Activated naive CD8-positive, alpha-beta T cell treated with anti-CD3 and anti-CD28 coated beads, Interleukin-2, amount 10 ng/mL, durations not matched to agents 7 days and 5 days (primary cell): ENCODE data around the gene TMTC1. TPM values are rescaled to one million over a fixed set of nuclear protein-coding genes. Genes with fewer than 3 reads are reported as not detected.

Source experiments
- ATAC-seq: fragments of 150-1000 bp; cut with Tn5 transposase; one replicate; pipeline ENCODE4 v1.10.0; 2021; ENCODE audit warnings: low read depth, moderate library complexity
- POLR2A ChIA-PET: fragments of 350-600 bp; sonication (Branson Sonifier 250); formaldehyde crosslinking; loops from one replicate; lab custom pipeline; 2021; ENCODE audit warnings: antibody characterized with exemption; lab: Charles Lee
- DNase-seq: peaks from one replicate; pipeline ENCODE4 v3.0.0; 2021
- H3K27ac Mint-ChIP-seq: one replicate; pipeline ENCODE4 v1.8.0; 2022; ENCODE audit warnings: mild to moderate bottlenecking, mixed read lengths
- H3K27me3 Mint-ChIP-seq: one replicate; pipeline ENCODE4 v1.8.0; 2022; ENCODE audit warnings: mild to moderate bottlenecking, moderate library complexity, mixed read lengths
- H3K36me3 Mint-ChIP-seq: one replicate; pipeline ENCODE4 v1.8.0; 2021; ENCODE audit warnings: mild to moderate bottlenecking, mixed read lengths
- H3K4me1 Mint-ChIP-seq: one replicate; pipeline ENCODE4 v1.8.0; 2021; ENCODE audit warnings: mixed read lengths
- H3K4me3 Mint-ChIP-seq: one replicate; pipeline ENCODE4 v1.8.0; 2022; ENCODE audit warnings: mild to moderate bottlenecking, moderate library complexity, mixed read lengths
- H3K9me3 Mint-ChIP-seq: one replicate; pipeline ENCODE4 v1.8.0; 2021; ENCODE audit warnings: mixed read lengths
- total RNA-seq, 2 experiments: library from RNA; stranded (reverse); gene quantifications; one replicate each; pipeline ENCODE4 v1.2.3, GENCODE V29; 2021

Gene TMTC1
- total RNA-seq, 2 experiments from 2014 or later = not detected

DNA sequence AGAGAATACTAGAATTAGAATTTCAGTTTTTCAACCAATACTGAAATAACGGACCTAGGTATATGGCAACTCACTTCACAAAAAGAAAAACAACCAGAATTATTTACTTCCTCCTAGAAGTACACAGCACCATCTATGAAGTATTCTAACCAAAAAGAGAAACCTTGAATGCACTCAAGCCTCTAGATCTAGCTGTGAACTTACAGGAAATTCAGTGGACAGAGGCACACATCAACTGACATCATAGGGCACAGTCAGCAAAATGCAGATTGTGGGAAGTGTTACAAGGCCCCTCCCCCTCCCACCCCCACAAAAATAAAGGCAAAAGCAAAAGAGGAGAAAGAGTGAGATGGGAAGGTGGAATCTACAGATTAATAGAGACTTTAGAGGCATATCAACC, 102.4 kb downstream of the TMTC1 start:
- H3K4me1 Mint-ChIP-seq = no peaks in the 10 kb centered on the region
- no peak overlapping the region for H3K27ac Mint-ChIP-seq
- POLR2A ChIA-PET = no interaction called here
- DNase-seq (no peak), ATAC-seq (no peak)
- no peaks in the 10 kb centered on the region for H3K36me3 Mint-ChIP-seq
- H3K27me3 Mint-ChIP-seq = no peaks in the 10 kb centered on the region
- no peaks in the 10 kb centered on the region for H3K9me3 Mint-ChIP-seq
- H3K4me3 Mint-ChIP-seq = no peak overlapping the region

DNA sequence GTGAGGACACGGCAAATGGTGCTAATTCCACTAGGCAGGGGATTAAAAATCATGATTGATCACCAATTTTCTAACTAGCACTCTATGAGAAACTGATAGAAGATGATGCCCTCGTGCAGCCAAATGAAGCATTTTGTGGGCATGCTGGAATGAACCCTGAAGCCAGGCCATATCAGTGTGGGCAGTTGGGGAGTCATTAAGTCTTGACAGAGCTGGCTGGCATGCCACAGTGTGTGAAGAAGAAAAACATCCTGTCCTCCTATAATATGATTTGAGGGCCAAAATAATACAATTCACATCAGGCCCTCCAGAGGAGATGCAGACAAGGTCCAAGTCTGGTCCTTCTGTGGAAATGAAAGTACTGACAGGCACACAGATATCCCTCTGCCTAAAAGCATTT, 107.1 kb downstream of the TMTC1 start:
- POLR2A ChIA-PET = no interaction called here
- no peak overlapping the region for H3K27ac Mint-ChIP-seq
- DNase-seq (no peak), ATAC-seq (no peak)
- H3K9me3 Mint-ChIP-seq = no peaks in the 10 kb centered on the region
- H3K4me3 Mint-ChIP-seq = no peak overlapping the region
- H3K36me3 Mint-ChIP-seq = no peaks in the 10 kb centered on the region
- no peaks in the 10 kb centered on the region for H3K27me3 Mint-ChIP-seq
- H3K4me1 Mint-ChIP-seq = no peaks in the 10 kb centered on the region

GRCh38 chr12:29674463-29674862, 109.3 kb downstream of the TMTC1 start:
- Mint-ChIP-seq H3K36me3 (no peaks in the 10 kb centered on the region), H3K4me1 (no peaks in the 10 kb centered on the region), H3K4me3 (no peak overlapping the region), H3K27ac (no peak overlapping the region), H3K27me3 (no peaks in the 10 kb centered on the region), H3K9me3 (no peaks in the 10 kb centered on the region)
- POLR2A ChIA-PET = no interaction called here
- ATAC-seq = no peak
- no peak for DNase-seq

DNA sequence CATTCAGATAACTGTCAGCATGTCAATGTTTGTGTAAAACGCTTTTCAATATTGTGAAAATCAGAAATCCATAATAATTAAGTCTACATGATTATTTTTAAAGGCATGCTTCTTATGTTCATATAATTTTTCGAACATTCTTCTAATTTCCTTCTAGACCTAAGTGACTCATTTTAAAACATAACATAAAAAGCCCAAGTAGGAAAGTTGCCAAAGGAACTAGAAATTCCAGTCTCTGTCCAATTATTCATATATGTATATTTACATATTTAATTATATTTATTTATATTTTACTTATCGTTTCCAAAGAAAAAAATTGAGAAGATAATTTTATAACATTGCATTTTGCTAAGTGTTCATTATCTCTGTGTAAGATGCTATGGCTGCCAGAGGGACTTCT, 110.4 kb downstream of the TMTC1 start:
- Mint-ChIP-seq H3K4me3 (no peak overlapping the region), H3K36me3 (no peaks in the 10 kb centered on the region), H3K27ac (no peak overlapping the region), H3K27me3 (no peaks in the 10 kb centered on the region), H3K4me1 (no peaks in the 10 kb centered on the region), H3K9me3 (no peaks in the 10 kb centered on the region)
- no peak for DNase-seq
- no peak for ATAC-seq
- POLR2A ChIA-PET = interaction anchor here (0.7 kb wide), 1 partner anchor 27 kb away, joined by 4 read pairs; no protein-coding TSS in a partner anchor

DNA sequence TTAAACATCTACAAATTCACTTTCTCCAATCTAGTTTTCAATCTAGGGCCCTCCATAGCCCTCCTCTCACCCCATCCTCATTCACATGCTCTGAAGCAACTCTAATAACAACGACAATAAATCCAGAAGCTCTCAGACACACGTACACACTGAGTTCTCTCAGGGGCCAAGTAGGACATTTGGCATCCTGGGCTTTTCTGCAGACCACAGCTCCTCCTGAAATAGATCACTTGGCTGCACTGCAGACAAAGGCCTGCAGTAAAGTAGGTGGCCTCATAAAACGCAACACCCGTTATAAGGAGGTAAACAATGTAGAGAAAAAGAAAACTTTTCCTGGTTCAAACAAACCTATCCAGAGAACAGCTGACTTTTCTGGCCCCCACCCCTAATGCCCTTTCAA, 111.2 kb downstream of the TMTC1 start:
- no peaks in the 10 kb centered on the region for H3K9me3 Mint-ChIP-seq
- no peak overlapping the region for H3K4me3 Mint-ChIP-seq
- H3K36me3 Mint-ChIP-seq = no peaks in the 10 kb centered on the region
- POLR2A ChIA-PET = no interaction called here
- H3K27ac Mint-ChIP-seq = no peak overlapping the region
- no peaks in the 10 kb centered on the region for H3K27me3 Mint-ChIP-seq
- ATAC-seq = no peak
- no peak for DNase-seq
- H3K4me1 Mint-ChIP-seq = no peaks in the 10 kb centered on the region

GRCh38 chr12:29671742-29672141, 112.0 kb downstream of the TMTC1 start:
- H3K36me3 Mint-ChIP-seq = no peaks in the 10 kb centered on the region
- POLR2A ChIA-PET = no interaction called here
- no peaks in the 10 kb centered on the region for H3K27me3 Mint-ChIP-seq
- no peak overlapping the region for H3K27ac Mint-ChIP-seq
- no peaks in the 10 kb centered on the region for H3K9me3 Mint-ChIP-seq
- DNase-seq = no peak
- no peaks in the 10 kb centered on the region for H3K4me1 Mint-ChIP-seq
- H3K4me3 Mint-ChIP-seq = no peak overlapping the region
- no peak for ATAC-seq

GRCh38 chr12:29667011-29667410, 116.7 kb downstream of the TMTC1 start:
- no peak overlapping the region for H3K27ac Mint-ChIP-seq
- POLR2A ChIA-PET = no interaction called here
- H3K9me3 Mint-ChIP-seq = no peaks in the 10 kb centered on the region
- ATAC-seq (no peak), DNase-seq (no peak)
- H3K36me3 Mint-ChIP-seq = no peaks in the 10 kb centered on the region
- no peaks in the 10 kb centered on the region for H3K27me3 Mint-ChIP-seq
- no peaks in the 10 kb centered on the region for H3K4me1 Mint-ChIP-seq
- H3K4me3 Mint-ChIP-seq = no peak overlapping the region

GRCh38 chr12:29665107-29665506, 118.6 kb downstream of the TMTC1 start:
- POLR2A ChIA-PET = no interaction called here
- Mint-ChIP-seq H3K4me1 (no peaks in the 10 kb centered on the region), H3K27ac (no peak overlapping the region), H3K27me3 (no peaks in the 10 kb centered on the region), H3K4me3 (no peak overlapping the region), H3K36me3 (no peaks in the 10 kb centered on the region), H3K9me3 (no peaks in the 10 kb centered on the region)
- DNase-seq = no peak
- no peak for ATAC-seq

GRCh38 chr12:29662734-29663323, 120.9 kb downstream of the TMTC1 start:
- Mint-ChIP-seq H3K27me3 (no peaks in the 10 kb centered on the region), H3K36me3 (no peaks in the 10 kb centered on the region), H3K4me3 (no peak overlapping the region), H3K9me3 (no peaks in the 10 kb centered on the region), H3K4me1 (no peaks in the 10 kb centered on the region), H3K27ac (no peak overlapping the region)
- DNase-seq (no peak), ATAC-seq (no peak)
- POLR2A ChIA-PET = no interaction called here

GRCh38 chr12:29660847-29661246, 122.9 kb downstream of the TMTC1 start:
- H3K9me3 Mint-ChIP-seq = no peaks in the 10 kb centered on the region
- POLR2A ChIA-PET = no interaction called here

GRCh38 chr12:29656762-29657538, 126.8 kb downstream of the TMTC1 start:
- DNase-seq (no peak), ATAC-seq (no peak)
- H3K27me3 Mint-ChIP-seq = no peaks in the 10 kb centered on the region
- H3K9me3 Mint-ChIP-seq = no peaks in the 10 kb centered on the region
- H3K27ac Mint-ChIP-seq = no peak overlapping the region
- no peaks in the 10 kb centered on the region for H3K4me1 Mint-ChIP-seq
- no peaks in the 10 kb centered on the region for H3K36me3 Mint-ChIP-seq
- POLR2A ChIA-PET = no interaction called here
- no peak overlapping the region for H3K4me3 Mint-ChIP-seq

More at GRCh38 chr12:29660847-29661246, 122.9 kb downstream of the TMTC1 start:
- H3K4me1 Mint-ChIP-seq = no peaks in the 10 kb centered on the region
- DNase-seq = no peak
- no peaks in the 10 kb centered on the region for H3K36me3 Mint-ChIP-seq
- no peak for ATAC-seq
- H3K4me3 Mint-ChIP-seq = no peak overlapping the region
- H3K27ac Mint-ChIP-seq = no peak overlapping the region
- H3K27me3 Mint-ChIP-seq = no peaks in the 10 kb centered on the region

GRCh38 chr12:29655861-29656260, 127.9 kb downstream of the TMTC1 start:
- no peaks in the 10 kb centered on the region for H3K36me3 Mint-ChIP-seq
- POLR2A ChIA-PET = no interaction called here
- ATAC-seq = no peak
- no peak overlapping the region for H3K27ac Mint-ChIP-seq
- no peaks in the 10 kb centered on the region for H3K4me1 Mint-ChIP-seq
- no peak overlapping the region for H3K4me3 Mint-ChIP-seq
- no peak for DNase-seq
- no peaks in the 10 kb centered on the region for H3K9me3 Mint-ChIP-seq
- no peaks in the 10 kb centered on the region for H3K27me3 Mint-ChIP-seq

- H3K4me3 Mint-ChIP-seq = no peak overlapping the region
- H3K4me1 Mint-ChIP-seq = no peaks in the 10 kb centered on the region
- no peaks in the 10 kb centered on the region for H3K9me3 Mint-ChIP-seq
- peaks cover 3% of the 10 kb centered on the region for H3K27me3 Mint-ChIP-seq
- H3K27ac Mint-ChIP-seq = no peak overlapping the region
- no peak for ATAC-seq
- POLR2A ChIA-PET = no interaction called here
- no peak for DNase-seq
- H3K36me3 Mint-ChIP-seq = no peaks in the 10 kb centered on the region
Observed at GRCh38 chr12:29653286-29653685, 130.5 kb downstream of the TMTC1 start.

- no peak overlapping the region for H3K4me3 Mint-ChIP-seq
- H3K27me3 Mint-ChIP-seq = peaks cover 3% of the 10 kb centered on the region
- no peak overlapping the region for H3K27ac Mint-ChIP-seq
- H3K4me1 Mint-ChIP-seq = no peaks in the 10 kb centered on the region
- H3K9me3 Mint-ChIP-seq = no peaks in the 10 kb centered on the region
- ATAC-seq (no peak), DNase-seq (no peak)
- H3K36me3 Mint-ChIP-seq = no peaks in the 10 kb centered on the region
- POLR2A ChIA-PET = no interaction called here
Observed at GRCh38 chr12:29650371-29650770, 133.4 kb downstream of the TMTC1 start.
